ENCODE data around the gene PRR19.

DNA sequence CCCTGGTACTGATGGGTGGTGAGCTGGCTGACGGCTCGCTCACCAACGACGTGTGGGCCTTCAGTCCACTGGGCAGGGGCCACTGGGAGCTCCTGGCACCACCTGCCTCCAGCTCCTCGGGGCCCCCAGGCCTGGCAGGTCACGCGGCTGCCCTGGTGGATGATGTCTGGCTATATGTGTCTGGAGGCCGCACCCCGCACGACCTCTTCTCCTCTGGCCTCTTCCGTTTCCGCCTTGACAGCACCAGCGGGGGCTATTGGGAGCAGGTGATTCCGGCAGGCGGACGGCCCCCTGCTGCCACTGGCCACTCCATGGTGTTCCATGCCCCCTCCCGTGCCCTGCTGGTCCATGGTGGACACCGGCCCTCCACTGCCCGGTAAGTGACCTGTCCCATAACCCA, 34.0 kb downstream of the PRR19 start:
- TF ChIP-seq CTCF (IDR thresholded peaks at IDR 0.05) (no peak), POLR2AphosphoS5 (IDR thresholded peaks at IDR 0.05) (no peak)
